HUES48 (cell line): ENCODE data around the gene MT1F.
"Not testable (repeated sequence)": the region's sequence is repeated elsewhere in the genome, so short reads cannot be mapped to it uniquely, and the experiment has no call there.

ENCODE experiments used
- H3K27ac ChIP-seq: one replicate; pipeline ENCODE4 v1.7.0; 2013; ENCODE audit warnings: low read depth, low read length, inconsistent platforms
- H3K27me3 ChIP-seq: 2 replicates; pipeline ENCODE4 v1.6.1; 2013; ENCODE audit warnings: mild to moderate bottlenecking, low read length; ENCODE audit not compliant: control insufficient read depth, insufficient read depth
- H3K36me3 ChIP-seq: 2 replicates; pipeline ENCODE4 v1.6.1; 2013; ENCODE audit warnings: low read length; ENCODE audit not compliant: control insufficient read depth, insufficient read depth
- H3K4me1 ChIP-seq: 2 replicates; pipeline ENCODE4 v1.6.1; 2013; ENCODE audit warnings: mild to moderate bottlenecking, low read length; ENCODE audit not compliant: control insufficient read depth, insufficient read depth
- H3K4me3 ChIP-seq: 2 replicates; pipeline ENCODE4 v1.5.1; 2013; ENCODE audit warnings: mild to moderate bottlenecking, low read depth, low read length
- H3K9ac ChIP-seq: 2 replicates; pipeline ENCODE4 v1.6.1; 2013; ENCODE audit warnings: mild to moderate bottlenecking, low read depth, low read length, moderate library complexity
- H3K9me3 ChIP-seq: 2 replicates; pipeline ENCODE4 v1.6.1; 2013; ENCODE audit warnings: low read length; ENCODE audit not compliant: control insufficient read depth, insufficient read depth

MT1F gene

GRCh38 chr16:56616608-56617211 is 41.0 kb upstream of the MT1F start:
- Histone ChIP-seq H3K4me3 (peak overlapping the region; percentile 58), H3K4me1 (peaks cover 19% of the 10 kb centered on the region), H3K27me3 (peaks cover 94% of the 10 kb centered on the region)

GRCh38 chr16:56617212-56618085 is 40.3 kb upstream of the MT1F start:
- peaks cover 93% of the 10 kb centered on the region for H3K27me3 ChIP-seq
- peak overlapping the region; percentile 58 for H3K4me3 ChIP-seq
- H3K9ac ChIP-seq: no peak overlapping the region
- peaks cover 27% of the 10 kb centered on the region for H3K4me1 ChIP-seq
- H3K36me3 ChIP-seq: no peaks in the 10 kb centered on the region
- H3K9me3 ChIP-seq: no peaks in the 10 kb centered on the region
- no peak overlapping the region for H3K27ac ChIP-seq

More at GRCh38 chr16:56616608-56617211, 41.0 kb upstream of the MT1F start:
- no peak overlapping the region for H3K9ac ChIP-seq
- H3K27ac ChIP-seq: no peak overlapping the region
- H3K9me3 ChIP-seq: no peaks in the 10 kb centered on the region
- H3K36me3 ChIP-seq: no peaks in the 10 kb centered on the region

- Histone ChIP-seq H3K4me1 (peaks cover 27% of the 10 kb centered on the region), H3K27ac (no peak overlapping the region), H3K9ac (no peak overlapping the region), H3K4me3 (no peak overlapping the region), H3K36me3 (no peaks in the 10 kb centered on the region), H3K9me3 (no peaks in the 10 kb centered on the region), H3K27me3 (peaks cover 96% of the 10 kb centered on the region)
Observed at GRCh38 chr16:56618138-56618537, 39.6 kb upstream of the MT1F start.

GRCh38 chr16:56620339-56620897 is 37.3 kb upstream of the MT1F start:
- Histone ChIP-seq H3K4me1 (peaks cover 27% of the 10 kb centered on the region), H3K27ac (no peak overlapping the region), H3K9ac (no peak overlapping the region), H3K9me3 (no peaks in the 10 kb centered on the region), H3K4me3 (no peak overlapping the region), H3K36me3 (no peaks in the 10 kb centered on the region), H3K27me3 (peaks cover 95% of the 10 kb centered on the region)

- not testable (repeated sequence) for H3K27ac ChIP-seq, H3K9me3 ChIP-seq, H3K9ac ChIP-seq, H3K36me3 ChIP-seq, H3K4me3 ChIP-seq
- Histone ChIP-seq H3K27me3 (peaks cover 95% of the 10 kb centered on the region), H3K4me1 (peaks cover 31% of the 10 kb centered on the region)
Observed at GRCh38 chr16:56621665-56622445, 35.9 kb upstream of the MT1F start.

- H3K9me3 ChIP-seq, H3K4me3 ChIP-seq: not testable (repeated sequence)
- peaks cover 93% of the 10 kb centered on the region for H3K27me3 ChIP-seq
Observed at GRCh38 chr16:56623184-56623583, 34.6 kb upstream of the MT1F start.

GRCh38 chr16:56623637-56624036 is 34.1 kb upstream of the MT1F start:
- no peak overlapping the region for H3K9ac ChIP-seq
- H3K36me3 ChIP-seq: no peaks in the 10 kb centered on the region
- no peak overlapping the region for H3K4me3 ChIP-seq
- no peak overlapping the region for H3K27ac ChIP-seq
- H3K9me3 ChIP-seq: no peaks in the 10 kb centered on the region
- peaks cover 23% of the 10 kb centered on the region for H3K4me1 ChIP-seq
- peaks cover 93% of the 10 kb centered on the region for H3K27me3 ChIP-seq

More at GRCh38 chr16:56623184-56623583, 34.6 kb upstream of the MT1F start:
- H3K27ac ChIP-seq, H3K9ac ChIP-seq, H3K36me3 ChIP-seq: not testable (repeated sequence)
- peaks cover 25% of the 10 kb centered on the region for H3K4me1 ChIP-seq

GRCh38 chr16:56625140-56625942 is 32.4 kb upstream of the MT1F start, which contains the start of gene MT1E:
Gene MT1E, plus strand, starts transcription at chr16:56625781. Its CDS starts 71 bp downstream, at chr16:56625852.
- Histone ChIP-seq H3K36me3 (no peaks in the 10 kb centered on the region), H3K9ac (no peak within 1 kb of the TSS), H3K27ac (no peak within 1 kb of the TSS), H3K27me3 (peaks cover 93% of the 10 kb centered on the region), H3K4me1 (peaks cover 23% of the 10 kb centered on the region), H3K9me3 (no peaks in the 10 kb centered on the region), H3K4me3 (peak within 1 kb of the TSS; percentile 57)

- Histone ChIP-seq H3K27ac (no peak overlapping the region), H3K36me3 (no peaks in the 10 kb centered on the region), H3K27me3 (peaks cover 93% of the 10 kb centered on the region), H3K4me1 (peaks cover 22% of the 10 kb centered on the region), H3K4me3 (peak overlapping the region; percentile 57), H3K9ac (no peak overlapping the region), H3K9me3 (no peaks in the 10 kb centered on the region)
Observed at GRCh38 chr16:56625943-56626654, 31.7 kb upstream of the MT1F start.
